ENCODE measurements around the gene STAB1. TPM values are rescaled to one million over a fixed set of nuclear protein-coding genes. Genes with fewer than 3 reads are reported as not detected.
"Not testable (repeated sequence)": the region's sequence is repeated elsewhere in the genome, so short reads cannot be mapped to it uniquely, and the experiment has no call there.

Gene STAB1
- polyA plus RNA-seq, 4 donors, result 31.7 to 48.0 (median 41.1) TPM

- DNase-seq (ENCODE audit: low read depth in 4 of 4, low spot score in 3 of 4), result no peak
Observed at GRCh38 chr3:52521488-52521824, 26.3 kb downstream of the STAB1 start.

- no peak for DNase-seq (ENCODE audit: low read depth in 4 of 4, low spot score in 3 of 4)
Observed at GRCh38 chr3:52521881-52522650, 26.9 kb downstream of the STAB1 start.

- no peak for DNase-seq (ENCODE audit: low read depth in 4 of 4, low spot score in 3 of 4)
Observed at GRCh38 chr3:52522651-52523251, 27.6 kb downstream of the STAB1 start.

- DNase-seq (ENCODE audit: low read depth in 4 of 4, low spot score in 3 of 4), result no peak
Observed at GRCh38 chr3:52523386-52524257, 28.5 kb downstream of the STAB1 start.

- no peak for DNase-seq (ENCODE audit: low read depth in 4 of 4, low spot score in 3 of 4)
Observed at GRCh38 chr3:52524258-52524751, 29.2 kb downstream of the STAB1 start.

- DNase-seq (ENCODE audit: low read depth in 4 of 4, low spot score in 3 of 4), result no peak
Observed at GRCh38 chr3:52524752-52525679, 29.9 kb downstream of the STAB1 start.

GRCh38 chr3:52525680-52526561 is 30.8 kb downstream of the STAB1 start:
- DNase-seq (ENCODE audit: low read depth in 4 of 4, low spot score in 3 of 4), result no peak

GRCh38 chr3:52526671-52527038 is 31.5 kb downstream of the STAB1 start:
- not testable (repeated sequence) for DNase-seq (ENCODE audit: low read depth in 4 of 4, low spot score in 3 of 4)

- no peak for DNase-seq (ENCODE audit: low read depth in 4 of 4, low spot score in 3 of 4)
Observed at GRCh38 chr3:52527039-52527731, 32.0 kb downstream of the STAB1 start.

- no peak for DNase-seq (ENCODE audit: low read depth in 4 of 4, low spot score in 3 of 4)
Observed at GRCh38 chr3:52527732-52528585, 32.8 kb downstream of the STAB1 start.

GRCh38 chr3:52528586-52529375 is 33.6 kb downstream of the STAB1 start:
- DNase-seq (ENCODE audit: low read depth in 4 of 4, low spot score in 3 of 4), result no peak

- DNase-seq (ENCODE audit: low read depth in 4 of 4, low spot score in 3 of 4), result no peak
Observed at GRCh38 chr3:52529376-52530333, 34.5 kb downstream of the STAB1 start.

GRCh38 chr3:52530918-52531826 is 36.0 kb downstream of the STAB1 start:
- no peak for DNase-seq (ENCODE audit: low read depth in 4 of 4, low spot score in 3 of 4)

GRCh38 chr3:52531860-52532516 is 36.9 kb downstream of the STAB1 start:
- DNase-seq (ENCODE audit: low read depth in 4 of 4, low spot score in 3 of 4), result no peak
